Gastrocnemius medialis (tissue), 4 donors: ENCODE measurements around the gene N4BP2L2.

Experiments
- POLR2A ChIP-seq, 2 donors: fragments of 450-650 bp; IDR thresholded peaks; one replicate each; pipeline ENCODE4 v1.6.1; 2017; ENCODE audit warnings: antibody characterized with exemption in 2 of 2, mild to moderate bottlenecking in 2 of 2, moderate library complexity in 2 of 2
- TF ChIP-seq, protein P1 (sequence below), 5 experiments: fragments of 450-650 bp in 3 of 5; fragments of 200-600 bp in 2 of 5; sonication (generic) in 2 of 5; IDR thresholded peaks in 4 of 5; conservative IDR thresholded peaks in 1 of 5; 1 replicate in 4 of 5; 2 replicates in 1 of 5; pipeline ENCODE4 v1.5.1; 2016 to 2019; ENCODE audit warnings: antibody characterized with exemption in 5 of 5, mild to moderate bottlenecking in 3 of 5, moderate library complexity in 3 of 5

DNA sequence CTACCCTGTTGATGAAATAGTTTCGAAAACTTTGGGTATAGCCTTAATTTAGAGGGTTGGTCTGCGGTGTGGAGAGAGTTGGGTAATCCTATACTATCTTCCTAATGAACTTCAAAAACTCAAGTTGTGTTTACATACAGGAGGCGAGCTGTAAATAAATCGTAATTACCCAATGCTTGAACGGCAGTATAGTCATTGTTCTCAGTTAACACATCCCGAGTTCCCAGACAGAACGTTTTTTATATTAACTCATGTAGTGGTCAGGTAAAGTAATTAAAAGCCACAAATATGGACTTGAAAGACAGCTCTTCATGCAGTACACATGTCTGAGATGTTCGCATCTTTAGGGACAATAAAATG lies 49.2 kb upstream of the N4BP2L2 start:
- TF ChIP-seq, protein P1, sequence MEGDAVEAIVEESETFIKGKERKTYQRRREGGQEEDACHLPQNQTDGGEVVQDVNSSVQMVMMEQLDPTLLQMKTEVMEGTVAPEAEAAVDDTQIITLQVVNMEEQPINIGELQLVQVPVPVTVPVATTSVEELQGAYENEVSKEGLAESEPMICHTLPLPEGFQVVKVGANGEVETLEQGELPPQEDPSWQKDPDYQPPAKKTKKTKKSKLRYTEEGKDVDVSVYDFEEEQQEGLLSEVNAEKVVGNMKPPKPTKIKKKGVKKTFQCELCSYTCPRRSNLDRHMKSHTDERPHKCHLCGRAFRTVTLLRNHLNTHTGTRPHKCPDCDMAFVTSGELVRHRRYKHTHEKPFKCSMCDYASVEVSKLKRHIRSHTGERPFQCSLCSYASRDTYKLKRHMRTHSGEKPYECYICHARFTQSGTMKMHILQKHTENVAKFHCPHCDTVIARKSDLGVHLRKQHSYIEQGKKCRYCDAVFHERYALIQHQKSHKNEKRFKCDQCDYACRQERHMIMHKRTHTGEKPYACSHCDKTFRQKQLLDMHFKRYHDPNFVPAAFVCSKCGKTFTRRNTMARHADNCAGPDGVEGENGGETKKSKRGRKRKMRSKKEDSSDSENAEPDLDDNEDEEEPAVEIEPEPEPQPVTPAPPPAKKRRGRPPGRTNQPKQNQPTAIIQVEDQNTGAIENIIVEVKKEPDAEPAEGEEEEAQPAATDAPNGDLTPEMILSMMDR (IDR thresholded peaks at IDR 0.05 in 4 of 5, conservative IDR thresholded peaks at IDR 0.05 in 1 of 5), result no peak
- TF ChIP-seq POLR2A (IDR thresholded peaks at IDR 0.05), result no peak
